Activated CD8-positive, alpha-beta T cell treated with anti-CD3 and anti-CD28 coated beads for 36 hours (primary cell): Measurements from ENCODE around the gene PCCA. TPM values are rescaled to one million over a fixed set of nuclear protein-coding genes. Genes with fewer than 3 reads are reported as not detected.

Experiments
- ATAC-seq: fragments of 200-7000 bp; cut with Tn5 transposase; one replicate; pipeline ENCODE4 v1.10.0; 2021; ENCODE audit warnings: mild to moderate bottlenecking, moderate library complexity
- CTCF ChIA-PET: fragments of 350-600 bp; sonication (Branson Sonifier 250); formaldehyde crosslinking; loops from one replicate; lab custom pipeline; 2021; ENCODE audit warnings: antibody characterized with exemption; lab: Charles Lee
- POLR2A ChIA-PET: fragments of 350-600 bp; sonication (Branson Sonifier 250); formaldehyde crosslinking; loops from one replicate; lab custom pipeline; 2021; ENCODE audit warnings: antibody characterized with exemption; lab: Charles Lee
- DNase-seq: peaks from one replicate; pipeline ENCODE4 v3.0.0-alpha.2; 2020
- H3K27ac Mint-ChIP-seq: one replicate; pipeline ENCODE4 v1.8.0; 2021; ENCODE audit warnings: mild to moderate bottlenecking, mixed read lengths
- H3K27me3 Mint-ChIP-seq: one replicate; pipeline ENCODE4 v1.8.0; 2021; ENCODE audit warnings: mixed read lengths
- H3K36me3 Mint-ChIP-seq: one replicate; pipeline ENCODE4 v1.8.0; 2021; ENCODE audit warnings: low read depth, mixed read lengths
- H3K4me1 Mint-ChIP-seq: one replicate; pipeline ENCODE4 v1.8.0; 2021; ENCODE audit warnings: low read depth, mixed read lengths
- H3K4me3 Mint-ChIP-seq: one replicate; pipeline ENCODE4 v1.8.0; 2021; ENCODE audit warnings: mild to moderate bottlenecking, moderate library complexity, mixed read lengths
- H3K9me3 Mint-ChIP-seq: one replicate; pipeline ENCODE4 v1.8.0; 2021; ENCODE audit warnings: mixed read lengths
- intact Hi-C: fragments of 100-400 bp; cut with micrococcal nuclease; formaldehyde crosslinking; loops from one replicate; pipeline ENCODE4 v1.10.0; 2022
- total RNA-seq, 2 experiments: library from RNA; stranded (reverse); gene quantifications; one replicate each; pipeline ENCODE4 v1.2.3, GENCODE V29; 2021
- TF ChIP-seq, protein P1 (sequence below): fragments of 200-600 bp; IDR thresholded peaks from one replicate; pipeline ENCODE4 v1.8.0; 2022; ENCODE audit warnings: antibody characterized with exemption, mild to moderate bottlenecking

Gene PCCA
- total RNA-seq, 2 experiments from 2014 or later: 8.4 to 9.2 TPM

DNA sequence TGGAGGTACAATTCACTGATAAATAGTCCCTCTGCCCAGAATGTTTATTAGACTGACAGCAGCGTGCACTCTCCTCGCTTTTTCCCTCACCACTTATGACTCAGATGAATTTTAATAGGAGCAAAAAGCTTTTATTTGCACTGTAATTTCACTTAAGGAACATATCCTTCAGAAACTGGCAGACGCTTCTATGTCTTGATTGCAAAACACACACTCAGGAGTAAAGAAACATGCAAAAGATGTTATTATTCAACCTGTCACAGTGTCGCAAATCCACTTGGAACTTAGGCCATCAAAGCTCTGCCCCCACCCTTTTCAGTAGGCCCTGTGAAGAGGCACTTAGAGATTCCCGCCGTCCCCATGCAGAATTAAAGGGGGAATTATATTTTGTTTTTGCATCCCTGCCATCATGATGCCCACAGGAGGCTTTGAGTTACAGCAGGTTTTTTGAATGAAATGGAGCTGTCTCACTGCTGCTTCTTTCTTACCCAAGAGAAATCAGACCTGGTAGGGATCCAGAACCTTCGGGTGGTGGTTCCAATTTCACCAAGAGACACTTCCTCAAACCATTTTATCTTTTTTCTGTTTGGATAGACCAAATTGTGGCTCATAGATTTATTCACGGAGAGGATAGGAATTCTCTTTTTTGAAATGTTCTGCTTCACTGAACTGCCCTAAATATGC, 425.2 kb downstream of the PCCA start:
- Mint-ChIP-seq H3K9me3 (no peaks in the 10 kb centered on the region), H3K27ac (no peak overlapping the region), H3K4me1 (peaks cover 10% of the 10 kb centered on the region), H3K27me3 (no peaks in the 10 kb centered on the region), H3K4me3 (no peak overlapping the region), H3K36me3 (no peaks in the 10 kb centered on the region)
- CTCF ChIA-PET: interaction anchor here (1.0 to 3.0 kb wide), 30 partner anchors 9 to 894 kb away, joined by 3 to 23 read pairs (median 5); no protein-coding TSS in a partner anchor
- DNase-seq: no peak
- intact Hi-C loops: loop anchor here (10.0 kb wide), 3 partner anchors 279 to 859 kb away; no protein-coding TSS in a partner anchor
- POLR2A ChIA-PET: no interaction called here
- no peak for ATAC-seq
- TF ChIP-seq, protein P1, sequence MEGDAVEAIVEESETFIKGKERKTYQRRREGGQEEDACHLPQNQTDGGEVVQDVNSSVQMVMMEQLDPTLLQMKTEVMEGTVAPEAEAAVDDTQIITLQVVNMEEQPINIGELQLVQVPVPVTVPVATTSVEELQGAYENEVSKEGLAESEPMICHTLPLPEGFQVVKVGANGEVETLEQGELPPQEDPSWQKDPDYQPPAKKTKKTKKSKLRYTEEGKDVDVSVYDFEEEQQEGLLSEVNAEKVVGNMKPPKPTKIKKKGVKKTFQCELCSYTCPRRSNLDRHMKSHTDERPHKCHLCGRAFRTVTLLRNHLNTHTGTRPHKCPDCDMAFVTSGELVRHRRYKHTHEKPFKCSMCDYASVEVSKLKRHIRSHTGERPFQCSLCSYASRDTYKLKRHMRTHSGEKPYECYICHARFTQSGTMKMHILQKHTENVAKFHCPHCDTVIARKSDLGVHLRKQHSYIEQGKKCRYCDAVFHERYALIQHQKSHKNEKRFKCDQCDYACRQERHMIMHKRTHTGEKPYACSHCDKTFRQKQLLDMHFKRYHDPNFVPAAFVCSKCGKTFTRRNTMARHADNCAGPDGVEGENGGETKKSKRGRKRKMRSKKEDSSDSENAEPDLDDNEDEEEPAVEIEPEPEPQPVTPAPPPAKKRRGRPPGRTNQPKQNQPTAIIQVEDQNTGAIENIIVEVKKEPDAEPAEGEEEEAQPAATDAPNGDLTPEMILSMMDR: no peak

DNA sequence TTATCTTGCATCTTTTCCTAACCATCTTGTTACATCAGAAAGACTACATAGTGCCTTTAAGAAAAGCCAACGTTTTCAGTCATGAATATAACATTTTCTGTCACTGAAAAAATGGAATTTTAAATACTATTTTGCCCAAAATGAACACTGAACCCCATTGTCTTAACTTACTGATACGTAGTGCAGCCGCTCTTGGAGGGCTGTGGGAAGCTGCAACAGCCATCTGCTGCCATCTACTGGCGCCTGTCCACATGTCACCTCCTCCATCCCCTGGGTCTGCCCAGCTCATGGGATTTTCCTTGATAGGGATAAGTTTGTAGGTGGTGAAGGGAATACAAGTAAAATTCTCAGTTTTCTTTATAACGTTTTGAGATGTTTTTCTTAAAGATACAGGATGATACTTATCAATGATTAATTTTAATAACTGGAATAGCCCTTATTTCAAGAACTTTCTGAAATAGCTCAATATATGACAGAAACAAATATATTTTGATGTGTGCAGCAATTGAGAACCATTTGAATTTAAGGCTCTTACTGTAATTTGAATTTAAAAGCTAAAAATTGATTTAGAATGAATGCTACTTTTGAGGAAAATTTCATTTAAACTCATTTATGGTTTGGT, 426.0 kb downstream of the PCCA start:
- DNase-seq: peak; percentile 83
- Mint-ChIP-seq H3K36me3 (no peaks in the 10 kb centered on the region), H3K27me3 (no peaks in the 10 kb centered on the region), H3K4me3 (no peak overlapping the region), H3K4me1 (peaks cover 10% of the 10 kb centered on the region), H3K27ac (no peak overlapping the region), H3K9me3 (no peaks in the 10 kb centered on the region)
- ATAC-seq: peak; percentile 84
- TF ChIP-seq, protein P1: peak; percentile 99
- ChIA-PET POLR2A (no interaction called here), CTCF (interaction anchor here (0.7 to 3.0 kb wide), 52 partner anchors 8 to 895 kb away, joined by 3 to 23 read pairs (median 4); no protein-coding TSS in a partner anchor)
- intact Hi-C loops: loop anchor here (10.0 kb wide), 3 partner anchors 280 to 860 kb away; no protein-coding TSS in a partner anchor

DNA sequence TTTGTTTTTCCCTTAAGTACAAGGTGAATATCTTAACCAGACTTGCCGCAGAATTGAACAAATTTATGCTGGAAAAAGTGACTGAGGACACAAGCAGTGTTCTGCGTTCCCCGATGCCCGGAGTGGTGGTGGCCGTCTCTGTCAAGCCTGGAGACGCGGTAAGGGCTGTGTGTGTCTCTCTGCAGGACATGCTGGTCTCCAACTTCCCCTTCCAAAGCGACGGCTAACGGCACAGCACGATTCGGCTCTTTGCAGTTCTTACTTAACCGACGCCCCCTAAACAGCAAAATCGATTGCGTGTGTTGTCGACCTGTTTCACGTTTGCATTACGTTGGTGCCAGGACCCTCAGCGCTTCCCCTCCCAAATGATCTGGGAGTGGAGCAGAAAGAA, 426.5 kb downstream of the PCCA start:
- no peak overlapping the region for H3K4me3 Mint-ChIP-seq
- H3K27me3 Mint-ChIP-seq: no peaks in the 10 kb centered on the region
- POLR2A ChIA-PET: no interaction called here
- peaks cover 10% of the 10 kb centered on the region for H3K4me1 Mint-ChIP-seq
- no peak for DNase-seq
- H3K9me3 Mint-ChIP-seq: no peaks in the 10 kb centered on the region
- H3K36me3 Mint-ChIP-seq: no peaks in the 10 kb centered on the region
- no peak overlapping the region for H3K27ac Mint-ChIP-seq
- CTCF ChIA-PET: interaction anchor here (0.7 to 3.0 kb wide), 50 partner anchors 8 to 896 kb away, joined by 3 to 23 read pairs (median 4); no protein-coding TSS in a partner anchor
- TF ChIP-seq, protein P1: no peak
- intact Hi-C loops: loop anchor here (10.0 kb wide), 3 partner anchors 281 to 861 kb away; no protein-coding TSS in a partner anchor
- no peak for ATAC-seq

DNA sequence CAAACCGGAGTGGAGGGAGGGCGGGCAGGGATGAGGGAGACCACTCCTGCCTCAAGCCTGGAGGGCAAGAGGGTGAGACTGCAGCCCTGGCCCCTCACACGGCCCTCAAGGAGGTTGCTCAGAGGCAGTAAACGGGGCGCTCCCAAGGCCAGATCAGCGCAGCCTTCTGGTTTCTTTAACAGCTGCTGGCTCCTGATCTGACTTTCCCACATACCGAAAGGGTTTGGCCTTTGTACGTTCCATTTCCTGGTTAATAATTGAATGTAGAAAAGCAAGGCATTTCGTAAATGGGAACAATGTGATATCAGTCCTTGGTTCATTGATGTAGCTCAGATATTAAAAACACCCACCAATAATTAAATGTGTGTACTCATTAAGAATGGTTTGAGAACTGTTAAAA, 428.2 kb downstream of the PCCA start:
- peaks cover 16% of the 10 kb centered on the region for H3K4me1 Mint-ChIP-seq
- no peaks in the 10 kb centered on the region for H3K27me3 Mint-ChIP-seq
- no peak for DNase-seq
- intact Hi-C loops: loop anchor here (10.0 kb wide), 3 partner anchors 282 to 862 kb away; no protein-coding TSS in a partner anchor
- no peak for ATAC-seq
- POLR2A ChIA-PET: interaction anchor here (0.7 kb wide), 1 partner anchor 185 kb away, joined by 3 read pairs; no protein-coding TSS in a partner anchor
- no peak overlapping the region for H3K4me3 Mint-ChIP-seq
- CTCF ChIA-PET: interaction anchor here (0.7 to 3.0 kb wide), 3 partner anchors 475 to 601 kb away, joined by 3 to 8 read pairs (median 3); no protein-coding TSS in a partner anchor
- H3K27ac Mint-ChIP-seq: no peak overlapping the region
- no peaks in the 10 kb centered on the region for H3K36me3 Mint-ChIP-seq
- TF ChIP-seq, protein P1: no peak
- H3K9me3 Mint-ChIP-seq: no peaks in the 10 kb centered on the region
